Activated T-helper 1 cell treated with anti-CD3 and anti-CD28 coated beads, Interleukin-2, amount 50 U/mL, for 16 hours (primary cell): ENCODE data around the gene IPO11.

Experiments
- DNase-seq, 2 donors: peaks; one replicate each; pipeline ENCODE4 v3.0.0-alpha.2; 2020; ENCODE audit warnings: low read depth in 1 of 2, low spot score in 1 of 2

Gene IPO11

DNA sequence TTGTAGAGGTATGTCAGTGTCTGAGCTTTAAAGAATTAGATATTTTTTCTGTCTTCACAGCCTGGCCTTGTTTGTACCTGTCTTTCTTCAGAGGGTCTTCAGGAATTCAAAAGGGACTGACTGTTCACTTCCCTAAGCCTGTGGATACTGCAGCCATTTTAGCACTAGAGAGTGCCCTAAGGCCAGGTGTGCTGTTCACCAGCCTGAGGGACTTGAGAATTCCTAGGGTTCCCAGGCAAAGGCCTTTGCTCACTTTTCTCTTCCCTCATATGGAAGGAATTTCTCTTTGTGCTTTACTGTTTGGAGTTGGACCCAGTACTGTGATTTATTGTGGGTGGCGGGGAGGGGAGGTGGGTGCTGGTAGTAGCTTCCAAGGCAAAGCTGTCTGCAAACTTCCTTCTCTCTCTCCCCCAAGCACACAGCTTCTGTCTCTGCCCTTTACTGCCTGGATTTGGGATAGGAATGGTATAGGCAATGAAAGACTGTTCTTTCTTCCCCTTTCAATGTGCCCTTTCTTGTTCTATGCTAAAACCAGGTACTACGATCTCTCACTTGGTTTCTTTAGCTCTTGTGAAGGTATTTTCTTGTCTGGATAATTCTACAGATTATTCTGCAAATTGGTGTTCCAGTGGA lies 156.4 kb downstream of the IPO11 start:
- no peak for DNase-seq

DNA sequence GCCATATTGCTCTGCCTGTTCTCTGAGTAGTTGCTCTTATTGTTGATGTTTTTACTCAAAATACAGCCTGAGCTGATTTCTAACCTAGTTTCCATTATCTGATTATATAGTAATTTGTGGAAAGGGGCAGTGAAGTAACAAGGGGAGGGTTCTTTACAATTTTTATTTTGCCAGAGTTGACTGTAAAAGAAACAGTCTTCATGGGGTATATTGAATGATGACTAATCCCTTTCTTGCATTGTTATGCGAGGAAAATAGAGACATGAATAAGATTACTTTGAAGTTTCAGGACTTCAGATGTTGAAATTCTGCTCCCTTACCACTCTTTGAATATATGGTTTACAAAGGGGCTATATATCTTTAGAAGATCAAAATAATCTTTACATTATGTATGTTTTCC lies 156.9 kb downstream of the IPO11 start:
- no peak for DNase-seq

DNA sequence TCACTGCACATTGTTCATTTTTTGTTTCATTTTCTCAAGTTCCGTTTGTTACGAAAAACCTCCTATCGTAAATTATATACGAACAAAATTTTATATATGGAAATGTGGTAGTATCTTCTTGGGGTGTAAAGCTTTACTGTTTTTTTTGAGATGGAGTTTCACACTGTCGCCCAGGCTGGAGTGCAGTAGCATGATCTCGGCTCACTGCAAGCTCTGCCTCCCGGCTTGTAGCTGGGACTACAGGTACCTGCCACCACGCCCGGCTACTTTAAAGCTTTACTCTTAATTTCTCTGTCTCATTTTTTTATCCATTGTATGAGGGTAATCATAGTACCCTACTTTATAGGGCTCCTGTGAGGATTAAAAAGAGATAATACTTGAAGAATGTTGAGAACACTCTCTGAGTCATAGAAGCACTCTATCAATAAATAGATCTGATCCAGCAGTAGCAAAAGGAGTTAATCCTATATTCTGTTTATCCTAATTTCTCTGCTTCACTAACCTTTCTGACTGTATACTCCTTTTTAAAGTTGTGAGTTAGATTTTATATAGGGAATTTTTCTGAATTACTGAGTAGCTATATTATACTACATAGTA lies 160.5 kb downstream of the IPO11 start:
- DNase-seq, result no peak

DNA sequence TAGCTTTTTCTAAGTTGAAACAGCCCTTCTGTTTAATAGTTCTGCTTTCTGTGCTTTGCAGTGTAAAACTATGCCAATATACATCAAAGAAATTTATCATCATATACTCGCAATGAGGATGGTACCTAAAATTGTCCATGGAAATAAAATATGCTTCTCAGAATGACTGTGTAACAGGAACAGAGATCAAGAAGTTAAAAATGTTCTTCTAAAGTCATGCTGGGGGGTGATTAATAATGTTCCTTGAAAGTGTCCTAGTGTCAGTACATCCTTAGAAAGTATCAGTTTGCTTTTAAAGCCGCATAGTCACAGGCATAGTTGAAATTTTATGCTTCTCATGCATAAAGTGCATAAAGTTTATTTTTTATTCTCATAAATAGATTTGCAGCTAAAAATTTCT lies 162.0 kb downstream of the IPO11 start:
- no peak for DNase-seq

DNA sequence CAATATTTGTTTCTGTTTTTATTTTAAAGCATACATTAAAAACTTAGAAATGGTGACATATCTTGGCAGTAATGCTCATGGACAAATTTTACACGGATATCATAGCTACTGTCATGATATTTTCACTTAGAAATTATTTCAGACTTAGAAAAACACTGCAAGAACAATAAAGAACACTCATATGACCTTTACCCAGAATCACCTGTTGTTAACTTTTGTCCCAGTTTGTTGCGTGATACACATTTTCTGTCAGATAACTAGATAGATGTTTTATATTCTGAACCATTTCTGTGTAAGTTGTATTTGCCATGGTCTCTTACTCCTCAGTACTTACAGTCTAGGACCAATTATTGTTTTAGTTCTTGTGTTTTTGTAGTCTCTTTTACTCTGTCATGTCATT lies 162.5 kb downstream of the IPO11 start:
- no peak for DNase-seq

DNA sequence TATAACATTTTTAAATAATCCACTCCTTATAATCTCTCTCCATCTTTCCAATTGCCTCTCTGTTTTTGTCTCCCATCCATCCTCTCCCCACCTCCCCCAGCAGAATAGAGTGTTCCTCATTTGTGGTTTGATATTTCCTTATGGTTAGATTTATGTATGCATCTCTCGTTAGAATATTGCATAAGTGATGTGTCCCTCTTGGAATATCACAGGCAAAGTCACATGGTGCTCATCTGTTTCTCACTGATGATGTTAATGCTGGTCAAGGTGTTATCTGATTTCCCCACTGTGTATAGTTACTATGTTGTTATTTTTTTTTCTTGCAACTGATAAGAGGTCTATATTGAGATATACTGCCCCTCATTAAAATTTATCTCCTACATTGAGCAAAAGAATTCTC lies 162.9 kb downstream of the IPO11 start:
- DNase-seq, result no peak

DNA sequence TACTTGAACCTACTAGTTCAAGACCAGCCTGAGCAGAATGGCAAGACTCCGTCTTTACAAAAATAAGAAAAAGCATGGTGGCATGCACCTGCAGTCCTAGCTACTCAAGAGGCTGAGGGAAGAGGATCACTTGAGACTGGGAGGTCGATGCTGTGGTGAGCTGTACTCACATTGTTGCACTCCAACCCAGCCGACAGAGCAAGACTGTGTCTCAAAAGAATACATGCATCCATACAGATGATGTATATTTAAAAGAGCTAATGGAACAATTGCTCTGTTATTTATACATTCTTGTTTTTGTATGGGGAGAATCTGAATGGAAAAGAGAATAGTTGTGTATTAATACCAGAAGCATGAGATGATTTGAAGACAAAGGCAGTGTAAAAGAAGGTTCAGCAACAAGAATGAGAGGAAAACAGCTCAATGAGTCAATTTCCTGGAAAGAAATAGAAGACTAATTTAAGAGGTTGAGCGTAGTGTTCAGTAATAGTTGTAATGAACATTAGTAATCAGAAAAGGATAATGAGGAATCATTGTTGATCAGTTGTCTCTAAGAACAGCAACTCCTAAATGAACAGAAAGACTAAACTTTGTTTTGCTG lies 164.1 kb downstream of the IPO11 start:
- no peak for DNase-seq

DNA sequence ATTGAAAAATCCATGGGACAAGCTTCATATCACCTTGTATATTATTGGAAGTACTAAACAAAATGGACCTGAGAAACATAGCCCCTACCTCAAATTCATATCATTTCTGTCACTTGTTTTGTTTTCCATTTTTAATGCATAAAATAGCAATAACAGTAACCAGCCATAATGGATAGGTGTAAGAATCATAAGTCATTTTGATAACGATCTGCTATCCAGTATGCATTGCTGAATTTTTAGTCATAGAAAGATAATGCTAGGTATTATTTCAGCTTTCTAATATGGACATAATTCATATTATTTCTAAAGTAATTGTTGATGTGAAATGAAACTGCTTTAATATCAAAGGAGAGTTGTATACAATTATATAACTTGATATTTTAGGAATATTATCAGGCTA lies 164.9 kb downstream of the IPO11 start:
- no peak for DNase-seq

DNA sequence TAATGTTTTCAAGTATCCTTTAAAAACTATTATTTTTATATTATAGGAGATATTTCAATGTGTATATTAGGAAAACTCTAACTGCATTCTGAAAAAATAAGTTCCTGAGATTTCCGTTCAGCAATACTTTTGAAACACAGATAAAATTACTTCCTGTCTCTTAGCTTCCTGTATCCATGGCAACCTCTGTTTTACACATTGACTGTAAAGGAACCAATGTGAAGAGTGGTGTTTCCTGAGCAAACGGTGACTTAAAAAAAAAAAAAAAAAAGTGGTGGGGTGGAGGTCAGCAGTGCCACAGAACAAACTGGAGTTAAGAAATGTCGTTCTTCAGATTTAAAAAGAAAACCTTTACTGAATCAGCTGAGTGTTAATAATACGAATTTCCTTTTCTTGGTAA lies 166.0 kb downstream of the IPO11 start, which contains the start of gene LRRC70:
Gene LRRC70, plus strand, starts transcription at position 280 of the 400 bp plus-strand sequence. CDS start 620 bp downstream, outside the sequence.
- no peak for DNase-seq

DNA sequence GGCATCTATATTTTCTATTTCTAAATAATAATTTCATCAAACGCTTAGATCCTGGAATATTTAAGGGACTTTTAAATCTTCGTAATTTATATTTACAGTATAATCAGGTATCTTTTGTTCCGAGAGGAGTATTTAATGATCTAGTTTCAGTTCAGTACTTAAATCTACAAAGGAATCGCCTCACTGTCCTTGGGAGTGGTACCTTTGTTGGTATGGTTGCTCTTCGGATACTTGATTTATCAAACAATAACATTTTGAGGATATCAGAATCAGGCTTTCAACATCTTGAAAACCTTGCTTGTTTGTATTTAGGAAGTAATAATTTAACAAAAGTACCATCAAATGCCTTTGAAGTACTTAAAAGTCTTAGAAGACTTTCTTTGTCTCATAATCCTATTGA lies 167.2 kb downstream of the IPO11 start:
- DNase-seq, result no peak

DNA sequence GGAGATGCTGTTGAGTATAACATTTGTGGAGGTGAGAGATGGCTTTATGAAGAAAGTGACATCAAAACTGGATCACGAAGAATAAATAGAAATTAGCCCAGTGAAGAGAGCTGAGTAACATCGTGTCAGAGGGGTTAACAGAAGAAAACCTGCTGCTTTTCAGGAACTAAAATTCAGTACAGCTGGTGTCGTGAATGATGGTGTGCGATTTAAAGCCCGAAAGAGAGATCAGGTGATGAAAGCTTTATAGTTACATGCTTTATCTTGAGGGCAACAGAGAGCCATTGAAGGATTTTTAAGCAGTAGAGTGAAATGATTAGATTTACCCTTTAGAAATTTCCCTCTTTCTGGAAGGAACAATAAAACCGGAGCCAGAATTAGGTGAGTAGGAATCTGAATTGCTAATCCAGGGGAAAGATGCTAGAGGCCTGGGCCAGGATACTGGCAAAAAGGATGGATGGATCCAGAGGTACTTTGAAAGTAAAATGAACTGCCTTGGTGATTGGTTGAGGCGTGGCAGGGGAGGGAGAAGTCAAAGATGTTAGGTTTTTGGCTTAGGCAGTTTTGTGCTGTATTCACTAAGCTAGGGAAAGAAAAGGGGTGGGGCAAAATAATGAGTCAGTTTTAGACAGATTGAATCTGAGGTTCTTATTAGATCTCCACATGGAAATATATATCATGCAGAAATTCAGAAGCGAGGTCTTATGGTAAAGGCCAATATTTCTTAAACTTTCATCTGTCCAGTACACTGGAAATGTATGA lies 169.5 kb downstream of the IPO11 start:
- DNase-seq, result no peak

DNA sequence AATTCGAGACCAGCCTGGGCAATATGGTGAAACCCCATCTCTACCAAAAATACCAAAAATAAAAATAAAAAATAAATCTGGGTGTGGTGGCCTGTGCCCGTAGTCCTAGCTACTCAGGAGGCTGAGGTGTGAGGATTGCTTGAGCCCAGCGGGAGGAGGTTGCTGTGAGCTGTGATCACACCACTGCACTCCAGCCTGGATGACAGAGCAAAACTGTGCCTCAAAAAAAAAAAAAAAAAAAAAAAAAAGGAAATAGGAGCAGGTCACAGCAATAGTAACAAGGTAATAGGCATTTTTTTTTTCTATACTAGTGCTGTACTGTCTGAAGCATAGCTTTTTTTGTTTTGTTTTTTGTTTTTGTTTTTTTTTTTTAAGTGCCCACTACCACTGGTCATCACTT lies 171.8 kb downstream of the IPO11 start:
- no peak for DNase-seq

DNA sequence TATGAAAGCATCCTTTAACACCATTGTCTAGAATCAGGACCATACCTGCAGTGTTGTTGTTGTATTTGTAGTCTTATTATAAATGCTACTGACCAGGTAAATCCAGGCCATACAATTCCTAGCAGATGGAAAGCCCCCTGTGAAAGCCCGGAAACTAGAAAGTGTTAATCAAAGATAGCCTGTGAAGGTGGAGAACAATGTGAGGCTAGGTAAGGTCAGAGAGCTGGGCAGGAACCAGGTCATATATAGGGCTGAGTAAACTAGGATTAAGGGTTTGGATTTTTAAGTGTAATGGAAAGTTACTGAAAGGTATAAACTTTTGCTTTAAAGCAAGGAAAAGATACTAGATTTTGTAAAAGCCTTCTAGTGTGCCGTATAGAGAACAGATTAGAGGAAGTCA lies 172.7 kb downstream of the IPO11 start:
- no peak for DNase-seq

DNA sequence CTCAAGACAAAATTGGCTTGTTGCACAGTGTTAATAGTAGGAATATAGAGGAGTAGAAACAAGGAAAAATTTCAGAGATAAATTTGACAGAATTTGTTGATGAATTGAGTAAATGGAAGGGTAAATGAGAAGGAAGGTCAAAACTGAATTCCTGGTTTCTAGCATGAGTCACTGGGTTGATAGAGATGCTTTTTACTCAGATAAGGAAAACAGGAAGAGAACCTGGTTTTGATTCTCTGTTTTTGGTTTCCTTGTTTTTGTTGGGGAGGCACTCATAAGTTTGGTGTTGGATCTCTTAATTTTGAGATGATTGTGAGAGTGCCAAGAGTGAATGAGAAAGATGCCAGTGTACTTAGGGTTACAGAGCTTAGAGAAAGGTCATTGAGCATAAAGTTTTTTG lies 173.2 kb downstream of the IPO11 start:
- DNase-seq, result no peak

DNA sequence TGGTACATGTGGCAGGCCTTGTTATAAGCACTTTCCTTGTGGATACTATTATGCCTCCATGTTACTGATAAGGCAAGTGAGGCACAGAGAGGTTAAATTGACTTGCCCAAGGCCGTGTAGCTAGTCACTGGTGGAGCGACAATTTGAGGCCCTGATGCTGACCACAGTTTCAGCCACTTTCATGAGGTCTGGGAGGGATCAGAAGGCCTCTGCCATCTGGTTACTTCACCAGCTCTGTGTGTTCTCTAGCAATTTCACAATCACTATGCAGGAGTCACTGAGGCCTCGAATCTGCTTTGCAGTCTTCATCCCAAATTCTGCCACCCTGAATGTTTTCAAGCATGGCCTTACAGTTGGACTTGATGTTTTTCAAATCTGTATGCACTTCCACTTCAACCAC lies 175.2 kb downstream of the IPO11 start:
- DNase-seq, result no peak

DNA sequence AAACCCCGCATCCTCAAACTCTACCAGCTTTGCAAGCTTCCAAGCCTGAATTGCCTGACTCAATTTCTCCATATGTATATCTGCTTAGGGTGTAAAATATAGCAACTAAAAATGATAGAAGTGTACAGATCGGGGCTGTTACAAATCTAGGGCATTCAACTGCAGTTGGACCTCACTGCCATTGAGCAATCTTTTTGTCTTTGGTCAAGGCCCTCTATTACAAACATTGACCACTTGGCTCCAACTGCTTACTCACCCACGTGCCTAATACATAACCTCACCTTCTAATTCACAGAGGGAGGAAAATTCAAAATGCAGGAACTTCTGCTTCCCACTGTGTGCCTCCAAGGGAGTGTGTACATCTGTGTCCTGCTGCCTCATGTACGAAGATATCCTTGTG lies 176.1 kb downstream of the IPO11 start:
- DNase-seq, result no peak

DNA sequence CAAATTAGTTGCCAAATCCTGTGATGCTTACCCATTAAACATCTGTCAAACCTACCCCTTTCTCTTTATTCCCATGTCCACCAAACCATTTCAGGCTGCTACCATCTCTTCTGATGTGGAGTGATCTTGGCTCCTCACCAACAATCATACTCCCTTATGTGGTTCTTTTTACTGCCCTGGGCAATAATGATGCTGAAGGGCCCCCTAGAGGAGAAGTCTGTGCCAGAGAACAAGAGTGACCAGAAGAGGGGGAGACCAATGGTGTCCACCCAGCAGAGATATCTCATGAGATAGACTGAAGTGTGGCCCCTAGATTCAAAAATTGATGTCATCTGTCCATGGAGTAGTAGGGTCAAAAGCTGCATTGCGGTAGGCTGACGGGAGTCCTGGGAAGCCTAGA lies 176.9 kb downstream of the IPO11 start:
- no peak for DNase-seq

DNA sequence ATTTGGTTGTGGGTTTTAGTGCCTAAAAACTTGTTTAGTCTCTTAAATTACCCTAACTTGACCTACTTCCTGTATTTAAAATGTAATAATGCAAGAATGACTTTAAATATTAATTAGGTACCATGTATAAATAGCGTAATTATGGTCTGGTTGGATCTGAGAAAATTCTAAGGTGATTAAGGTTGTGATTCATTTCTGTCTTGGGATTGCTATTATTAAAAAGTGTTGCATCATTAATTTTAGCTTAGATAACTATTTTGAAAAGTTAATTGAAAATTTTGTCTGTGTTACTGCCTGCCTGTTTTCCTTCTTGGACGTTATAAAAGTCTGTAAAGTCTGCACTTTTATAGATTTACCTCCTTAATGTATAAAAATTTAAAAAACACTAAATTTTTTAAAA lies 177.8 kb downstream of the IPO11 start:
- DNase-seq, result no peak

DNA sequence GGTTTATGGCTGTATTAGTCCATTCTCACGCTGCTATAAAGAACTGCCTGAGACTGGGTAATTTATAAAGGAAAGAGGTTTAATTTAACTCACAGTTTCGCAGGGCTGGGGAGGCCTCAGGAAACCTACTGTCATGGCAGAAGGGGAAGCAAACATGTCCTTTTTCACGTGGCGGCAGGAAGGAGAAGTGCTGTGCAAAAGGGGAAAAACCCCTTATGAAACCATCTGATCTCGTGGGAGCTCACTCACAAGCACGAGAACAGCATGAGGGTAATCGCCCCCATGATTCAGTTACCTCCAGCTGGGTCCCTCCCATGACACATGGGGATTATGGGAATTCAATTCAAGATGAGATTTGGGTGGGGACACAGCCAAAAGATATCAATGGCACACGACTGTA lies 180.0 kb downstream of the IPO11 start:
- DNase-seq, result no peak

DNA sequence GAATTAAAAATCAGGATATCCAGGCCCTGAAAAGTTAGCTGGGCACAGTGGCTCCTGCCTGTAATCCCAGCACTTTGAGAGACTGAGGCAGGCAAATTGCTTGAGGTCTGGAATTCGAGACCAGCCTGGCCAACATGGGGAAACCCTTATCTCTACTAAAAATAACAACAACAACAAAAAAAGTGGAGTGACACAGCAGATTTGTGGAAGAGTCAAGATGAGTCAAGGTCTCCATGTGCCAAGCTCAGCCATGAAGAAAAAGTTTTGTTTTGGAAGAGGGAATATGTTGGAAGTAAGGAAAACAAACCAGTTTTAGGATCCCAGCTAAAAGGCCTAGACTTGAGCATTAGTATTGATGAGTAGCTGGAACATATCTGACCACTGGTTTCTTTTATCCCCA lies 180.8 kb downstream of the IPO11 start:
- DNase-seq, result no peak

DNA sequence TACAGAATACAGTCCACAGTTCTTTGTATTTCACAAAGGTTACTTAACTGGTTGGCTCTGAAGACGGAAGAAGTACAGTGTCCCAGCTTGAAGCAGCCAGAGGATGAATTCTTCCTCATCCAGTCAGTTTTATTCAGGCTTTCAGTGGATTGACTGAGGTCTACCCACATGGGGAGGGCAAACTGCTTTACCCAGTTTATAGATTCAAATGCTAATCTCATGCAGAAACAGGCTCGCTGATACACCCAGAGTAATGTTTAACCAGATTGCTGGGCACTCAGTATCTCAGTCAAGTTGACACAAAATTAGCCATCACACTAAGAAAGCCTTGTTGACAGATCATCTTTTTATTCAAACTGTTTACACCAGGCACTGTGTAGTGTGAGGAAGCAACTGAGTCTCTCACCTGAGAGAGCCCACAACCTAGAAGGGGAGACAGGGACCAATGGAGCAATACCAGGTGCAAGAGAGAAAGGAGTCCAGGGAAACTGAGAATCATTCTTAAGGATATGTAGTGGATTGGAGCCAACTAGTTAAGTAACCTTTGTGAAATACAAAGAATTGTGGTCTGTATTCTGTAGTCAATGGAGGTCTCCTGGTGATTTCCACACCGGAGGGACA lies 181.9 kb downstream of the IPO11 start:
- DNase-seq, result no peak

DNA sequence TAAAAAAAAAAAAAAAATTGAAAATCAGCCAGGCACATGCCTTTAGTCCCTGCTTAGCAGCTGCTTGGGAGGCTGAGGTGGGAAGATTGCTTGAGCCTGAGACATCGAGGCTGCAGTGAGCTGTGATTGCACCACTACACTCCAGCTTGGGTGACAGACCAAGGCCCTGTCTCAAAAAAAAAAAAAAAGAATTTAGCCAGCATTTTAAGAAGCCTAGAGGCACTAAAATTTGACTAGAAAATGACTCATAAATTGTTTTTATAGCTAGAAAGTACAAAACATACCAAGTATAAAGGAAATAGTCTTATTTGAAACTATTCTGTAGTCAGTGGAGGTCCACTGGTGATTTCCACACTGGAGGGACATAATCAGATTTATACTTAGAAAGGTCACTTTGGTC lies 183.5 kb downstream of the IPO11 start:
- DNase-seq, result no peak
